Smooth muscle cell (in vitro differentiated cells): Measurements from ENCODE around the gene MARVELD3. TPM values are rescaled to one million over a fixed set of nuclear protein-coding genes. Genes with fewer than 3 reads are reported as not detected.
"Not testable (repeated sequence)": the region's sequence is repeated elsewhere in the genome, so short reads cannot be mapped to it uniquely, and the experiment has no call there.

Experiments
- DNase-seq: peaks from one replicate; lab custom pipeline; 2025; ENCODE audit not compliant: unreplicated experiment; lab: John Stamatoyannopoulos, UW
- H2AFZ ChIP-seq: fragments of 200-600 bp; sonication (generic); 2 replicates; pipeline ENCODE4 v1.6.0; 2016; ENCODE audit warnings: antibody characterized with exemption, low read depth, mild to moderate bottlenecking
- H3F3A ChIP-seq: fragments of 200-600 bp; sonication (generic); 2 replicates; pipeline ENCODE4 v1.6.0; 2017; ENCODE audit warnings: antibody characterized with exemption, low read depth
- H3K27ac ChIP-seq: fragments of 200-600 bp; sonication (generic); 2 replicates; pipeline ENCODE4 v1.5.1; 2016; ENCODE audit warnings: low read depth, mild to moderate bottlenecking
- H3K27me3 ChIP-seq: fragments of 200-600 bp; sonication (generic); 2 replicates; pipeline ENCODE4 v1.6.1; 2016; ENCODE audit warnings: low read depth, mild to moderate bottlenecking
- H3K36me3 ChIP-seq: fragments of 200-600 bp; sonication (generic); 2 replicates; pipeline ENCODE4 v1.5.1; 2016; ENCODE audit warnings: low read depth
- H3K4me1 ChIP-seq: fragments of 200-600 bp; sonication (generic); 2 replicates; pipeline ENCODE4 v1.5.1; 2016; ENCODE audit warnings: low read depth
- H3K4me2 ChIP-seq: fragments of 200-600 bp; sonication (generic); 2 replicates; pipeline ENCODE4 v1.6.0; 2016; ENCODE audit warnings: mild to moderate bottlenecking
- H3K4me3 ChIP-seq: fragments of 200-600 bp; sonication (generic); 2 replicates; pipeline ENCODE4 v1.5.1; 2016; ENCODE audit warnings: mild to moderate bottlenecking
- H3K79me2 ChIP-seq: fragments of 200-600 bp; sonication (generic); 2 replicates; pipeline ENCODE4 v1.6.0; 2016; ENCODE audit warnings: low read depth, mild to moderate bottlenecking
- H3K9ac ChIP-seq: fragments of 200-600 bp; sonication (generic); 2 replicates; pipeline ENCODE4 v1.6.0; 2016; ENCODE audit warnings: low read depth
- H3K9me3 ChIP-seq: fragments of 200-600 bp; sonication (generic); replicated peaks from 2 replicates; pipeline ENCODE4 v1.5.1; 2016; ENCODE audit warnings: low read depth
- H4K20me1 ChIP-seq: fragments of 200-600 bp; sonication (generic); 2 replicates; pipeline ENCODE4 v1.6.0; 2016; ENCODE audit warnings: low read depth
- WGBS: methylation state at CpG from one replicate; pipeline ENCODE4 v1.1.7; 2016; ENCODE audit warnings: low lambda C conversion rate; 5-methylcytosine and 5-hydroxymethylcytosine counted together
- polyA plus RNA-seq: library from polyadenylated mRNA; unstranded; fragments of >200 nt; fragmentation: Nextera tagmentation; extraction: Ambion mirVana; gene quantifications from 2 replicates; pipeline ENCODE4 v1.2.1, GENCODE V29; 2016
- total RNA-seq: library from RNA; depleted of rRNA; stranded (reverse); fragments of >200 nt; gene quantifications from 2 replicates; pipeline ENCODE4 v1.2.3, GENCODE V29; 2014
- TF ChIP-seq, protein P1 (sequence below): fragments of 200-600 bp; sonication (generic); IDR thresholded peaks from 2 replicates; pipeline ENCODE4 v1.5.1; 2017; ENCODE audit warnings: borderline replicate concordance, mild to moderate bottlenecking, antibody characterized with exemption; ENCODE audit not compliant: insufficient read depth, poor library complexity, severe bottlenecking

MARVELD3 gene
- total and polyA plus RNA-seq, 2 experiments from 2014 or later, result 1.5 to 2.4 TPM

DNA sequence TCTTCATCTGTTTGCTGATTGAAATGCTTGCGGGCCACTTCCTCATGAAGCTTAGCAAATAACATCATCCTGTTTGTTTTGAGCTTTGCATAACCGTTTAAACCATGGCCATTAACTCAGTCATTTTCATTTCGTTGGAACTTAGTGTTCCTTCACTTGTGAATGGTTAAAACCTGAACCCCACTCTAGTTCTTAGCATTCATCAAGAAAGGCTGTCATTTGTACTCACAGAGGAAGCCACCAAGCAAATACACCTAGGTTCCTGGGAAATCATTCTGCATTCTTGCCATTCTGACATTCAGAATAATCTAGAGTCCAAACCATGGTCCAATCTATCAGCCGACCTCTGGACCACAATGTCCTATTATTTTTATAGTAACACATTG lies 40.7 kb upstream of the MARVELD3 start:
- H3K4me2 ChIP-seq, result no peak overlapping the region
- H3K9me3 ChIP-seq, result no peaks in the 10 kb centered on the region
- H3K9ac ChIP-seq, result no peak overlapping the region
- no peak overlapping the region for H3K4me3 ChIP-seq
- 72% methylated on average over 4 of the region's 4 CpGs for WGBS
- H4K20me1 ChIP-seq, result no peaks in the 10 kb centered on the region
- peaks cover 14% of the 10 kb centered on the region for H3K27me3 ChIP-seq
- H2AFZ ChIP-seq, result no peak overlapping the region
- H3K36me3 ChIP-seq, result no peaks in the 10 kb centered on the region
- DNase-seq, result no peak
- H3K4me1 ChIP-seq, result no peaks in the 10 kb centered on the region
- TF ChIP-seq, protein P1, sequence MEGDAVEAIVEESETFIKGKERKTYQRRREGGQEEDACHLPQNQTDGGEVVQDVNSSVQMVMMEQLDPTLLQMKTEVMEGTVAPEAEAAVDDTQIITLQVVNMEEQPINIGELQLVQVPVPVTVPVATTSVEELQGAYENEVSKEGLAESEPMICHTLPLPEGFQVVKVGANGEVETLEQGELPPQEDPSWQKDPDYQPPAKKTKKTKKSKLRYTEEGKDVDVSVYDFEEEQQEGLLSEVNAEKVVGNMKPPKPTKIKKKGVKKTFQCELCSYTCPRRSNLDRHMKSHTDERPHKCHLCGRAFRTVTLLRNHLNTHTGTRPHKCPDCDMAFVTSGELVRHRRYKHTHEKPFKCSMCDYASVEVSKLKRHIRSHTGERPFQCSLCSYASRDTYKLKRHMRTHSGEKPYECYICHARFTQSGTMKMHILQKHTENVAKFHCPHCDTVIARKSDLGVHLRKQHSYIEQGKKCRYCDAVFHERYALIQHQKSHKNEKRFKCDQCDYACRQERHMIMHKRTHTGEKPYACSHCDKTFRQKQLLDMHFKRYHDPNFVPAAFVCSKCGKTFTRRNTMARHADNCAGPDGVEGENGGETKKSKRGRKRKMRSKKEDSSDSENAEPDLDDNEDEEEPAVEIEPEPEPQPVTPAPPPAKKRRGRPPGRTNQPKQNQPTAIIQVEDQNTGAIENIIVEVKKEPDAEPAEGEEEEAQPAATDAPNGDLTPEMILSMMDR, result no peak
- H3F3A ChIP-seq, result no peaks in the 10 kb centered on the region
- no peak overlapping the region for H3K27ac ChIP-seq
- H3K79me2 ChIP-seq, result no peaks in the 10 kb centered on the region

DNA sequence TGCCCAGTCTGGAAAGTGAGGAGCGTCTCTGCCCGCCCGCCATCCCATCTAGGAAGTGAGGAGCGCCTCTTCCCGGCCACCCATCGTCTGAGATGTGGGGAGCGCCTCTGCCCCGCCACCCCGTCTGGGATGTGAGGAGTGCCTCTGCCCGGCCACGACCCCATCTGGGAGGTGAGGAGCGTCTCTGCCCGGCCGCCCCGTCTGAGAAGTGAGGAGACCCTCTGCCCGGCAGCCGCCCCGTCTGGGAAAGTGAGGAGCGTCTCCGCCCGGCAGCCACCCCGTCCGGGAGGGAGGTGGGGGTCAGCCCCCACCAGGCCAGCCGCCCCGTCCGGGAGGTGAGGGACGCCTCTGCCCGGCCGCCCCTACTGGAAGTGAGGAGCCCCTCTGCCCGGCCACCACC lies 36.6 kb upstream of the MARVELD3 start:
- H2AFZ ChIP-seq, H3K27ac ChIP-seq, H4K20me1 ChIP-seq, H3K4me3 ChIP-seq, DNase-seq, H3K36me3 ChIP-seq, H3K4me2 ChIP-seq, H3K4me1 ChIP-seq, H3K9me3 ChIP-seq, H3F3A ChIP-seq, H3K9ac ChIP-seq, H3K79me2 ChIP-seq: not testable (repeated sequence)
- WGBS, result 96% methylated on average over 25 of the region's 30 CpGs
- peaks cover 21% of the 10 kb centered on the region for H3K27me3 ChIP-seq

DNA sequence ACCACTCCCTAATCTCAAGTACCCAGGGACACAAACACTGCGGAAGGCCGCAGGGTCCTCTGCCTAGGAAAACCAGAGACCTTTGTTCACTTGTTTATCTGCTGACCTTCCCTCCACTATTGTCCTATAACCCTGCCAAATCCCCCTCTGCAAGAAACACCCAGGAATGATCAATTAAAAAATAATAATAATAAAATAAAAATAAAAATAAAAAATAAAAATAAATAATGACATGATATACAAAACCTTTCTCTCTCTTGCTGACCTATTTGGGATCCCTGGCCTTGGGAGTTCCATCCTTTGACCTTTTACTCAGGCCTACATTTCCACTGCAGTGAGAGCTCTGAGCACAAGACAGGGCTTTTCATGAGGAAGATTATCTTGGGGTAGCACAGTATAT lies 35.9 kb upstream of the MARVELD3 start:
- WGBS, result no CpG with 5 or more reads among the region's 2 CpGs
- not testable (repeated sequence) for H3F3A ChIP-seq, H4K20me1 ChIP-seq, DNase-seq, H3K4me1 ChIP-seq, H3K36me3 ChIP-seq, H3K4me2 ChIP-seq, H3K79me2 ChIP-seq, H3K9me3 ChIP-seq, H3K4me3 ChIP-seq, H3K9ac ChIP-seq, H3K27ac ChIP-seq, H2AFZ ChIP-seq
- H3K27me3 ChIP-seq, result peaks cover 17% of the 10 kb centered on the region

DNA sequence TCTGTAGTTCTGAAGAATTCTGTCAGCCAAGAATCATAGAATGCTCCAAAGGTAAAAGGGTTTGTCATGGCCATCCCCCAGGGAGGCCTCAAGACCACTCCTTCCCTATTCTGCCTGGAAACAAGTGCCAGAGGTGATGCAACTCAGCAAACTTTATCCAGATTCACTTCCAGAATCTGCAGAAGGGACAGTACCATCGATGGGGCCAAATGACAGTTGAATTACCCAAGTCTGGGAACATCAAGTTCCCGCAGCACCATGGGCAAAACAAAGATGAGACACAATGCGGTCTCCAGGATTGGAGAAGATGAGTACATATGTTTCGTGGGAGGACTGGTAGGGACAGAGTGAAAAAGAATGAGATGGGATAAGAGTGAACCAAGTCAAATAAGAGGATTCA lies 35.4 kb upstream of the MARVELD3 start:
- H3K9me3 ChIP-seq, result no peaks in the 10 kb centered on the region
- no peaks in the 10 kb centered on the region for H3F3A ChIP-seq
- no peak overlapping the region for H3K9ac ChIP-seq
- no peak for DNase-seq
- H3K4me3 ChIP-seq, result no peak overlapping the region
- H3K79me2 ChIP-seq, result no peaks in the 10 kb centered on the region
- 88% methylated on average over 4 of the region's 4 CpGs for WGBS
- no peak overlapping the region for H2AFZ ChIP-seq
- no peak overlapping the region for H3K27ac ChIP-seq
- H3K4me1 ChIP-seq, result no peaks in the 10 kb centered on the region
- TF ChIP-seq, protein P1, result no peak
- no peaks in the 10 kb centered on the region for H3K36me3 ChIP-seq
- H3K4me2 ChIP-seq, result no peak overlapping the region
- H3K27me3 ChIP-seq, result peaks cover 13% of the 10 kb centered on the region
- H4K20me1 ChIP-seq, result no peaks in the 10 kb centered on the region

DNA sequence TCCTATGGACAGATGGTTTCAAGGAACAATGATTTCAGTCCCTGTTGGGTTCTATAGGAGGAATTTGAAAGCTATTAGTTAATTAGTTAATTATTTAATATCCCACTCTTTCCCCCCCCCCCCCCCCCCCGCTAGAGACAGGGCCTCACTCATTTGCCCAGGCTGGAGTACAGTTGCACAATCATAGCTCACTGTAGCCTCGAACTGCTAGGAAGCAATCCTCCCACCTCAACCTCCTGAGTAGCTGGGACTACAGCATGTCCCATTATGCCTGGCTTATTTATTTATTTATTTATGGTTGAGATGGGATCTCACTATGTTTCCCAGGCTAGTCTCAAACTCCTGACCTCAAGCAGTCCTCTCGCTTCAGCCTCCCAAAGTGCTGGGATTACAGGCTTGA lies 34.1 kb upstream of the MARVELD3 start:
- no peak overlapping the region for H3K27ac ChIP-seq
- peaks cover 10% of the 10 kb centered on the region for H3K27me3 ChIP-seq
- WGBS, result 80% methylated on average over 3 of the region's 3 CpGs
- H3K4me1 ChIP-seq, result no peaks in the 10 kb centered on the region
- no peak overlapping the region for H3K9ac ChIP-seq
- H2AFZ ChIP-seq, result no peak overlapping the region
- no peaks in the 10 kb centered on the region for H3K9me3 ChIP-seq
- no peaks in the 10 kb centered on the region for H3K79me2 ChIP-seq
- H3K4me2 ChIP-seq, result no peak overlapping the region
- TF ChIP-seq, protein P1, result no peak
- no peak for DNase-seq
- no peak overlapping the region for H3K4me3 ChIP-seq
- no peaks in the 10 kb centered on the region for H3F3A ChIP-seq
- H4K20me1 ChIP-seq, result no peaks in the 10 kb centered on the region
- no peaks in the 10 kb centered on the region for H3K36me3 ChIP-seq
